PC-9 (cell line): ENCODE data around the gene LRRC74A. TPM values are rescaled to one million over a fixed set of nuclear protein-coding genes. Genes with fewer than 3 reads are reported as not detected.

Experiments
- BruUV-seq: library from RNA; stranded (reverse); fragments of 400-500 nt; replicated peaks from 2 replicates; lab custom pipeline; 2021; lab: Mats Ljungman, UMichigan
- CTCF ChIA-PET: fragments of 300-600 bp; sonication (Branson Sonifier 250); formaldehyde crosslinking; loops from one replicate; lab custom pipeline; 2022; ENCODE audit warnings: antibody characterized with exemption; lab: Charles Lee
- POLR2A ChIA-PET: fragments of 300-600 bp; sonication (Branson Sonifier 250); formaldehyde crosslinking; loops from one replicate; lab custom pipeline; 2022; ENCODE audit warnings: antibody characterized with exemption; ENCODE audit not compliant: unreplicated experiment; lab: Charles Lee
- DNase-seq, 2 experiments: peaks; one replicate each; pipeline versions ENCODE4 v3.0.0 to v3.0.0-alpha.2; 2015 to 2022; ENCODE audit warnings: mixed read lengths in 1 of 2
- H2AFZ ChIP-seq: fragments of 200-600 bp; sonication (generic); 2 replicates; pipeline ENCODE4 v1.8.1; 2017; ENCODE audit warnings: antibody characterized with exemption
- H3F3A ChIP-seq: fragments of 200-600 bp; sonication (generic); 2 replicates; pipeline ENCODE4 v1.8.1; 2017; ENCODE audit warnings: antibody characterized with exemption, mild to moderate bottlenecking, low read depth; ENCODE audit not compliant: insufficient read depth
- H3K27ac ChIP-seq: fragments of 200-600 bp; sonication (generic); 2 replicates; pipeline ENCODE4 v1.6.1; 2016; ENCODE audit warnings: mixed run types
- H3K27me3 ChIP-seq: fragments of 200-600 bp; sonication (generic); 2 replicates; pipeline ENCODE4 v1.6.1; 2016; ENCODE audit warnings: low read depth, mixed run types; ENCODE audit not compliant: insufficient read depth
- H3K36me3 ChIP-seq: fragments of 200-600 bp; sonication (generic); 2 replicates; pipeline ENCODE4 v1.6.1; 2016; ENCODE audit warnings: low read depth, mixed run types
- H3K4me1 ChIP-seq: fragments of 200-600 bp; sonication (generic); replicated peaks from 2 replicates; pipeline ENCODE4 v1.6.1; 2016; ENCODE audit warnings: mixed run types; ENCODE audit not compliant: insufficient read depth
- H3K4me2 ChIP-seq: fragments of 200-600 bp; sonication (generic); 2 replicates; pipeline ENCODE4 v1.6.1; 2017; ENCODE audit warnings: mixed run types
- H3K4me3 ChIP-seq: fragments of 200-600 bp; sonication (generic); 2 replicates; pipeline ENCODE4 v1.6.1; 2016; ENCODE audit warnings: mixed run types
- H3K79me2 ChIP-seq: fragments of 200-600 bp; sonication (generic); 2 replicates; pipeline ENCODE4 v1.6.1; 2017; ENCODE audit warnings: low read depth, mixed run types
- H3K9me2 ChIP-seq: fragments of 200-600 bp; sonication (generic); 2 replicates; pipeline ENCODE4 v1.8.1; 2017; ENCODE audit warnings: mild to moderate bottlenecking; ENCODE audit not compliant: insufficient read depth
- H3K9me3 ChIP-seq: fragments of 200-600 bp; sonication (generic); 2 replicates; pipeline ENCODE4 v1.8.1; 2016; ENCODE audit warnings: low read depth; ENCODE audit not compliant: insufficient read depth
- H4K20me1 ChIP-seq: fragments of 200-600 bp; sonication (generic); 2 replicates; pipeline ENCODE4 v1.8.1; 2017; ENCODE audit not compliant: insufficient read depth
- CTCF ChIP-seq: fragments of 200-600 bp; sonication (generic); conservative IDR thresholded peaks from 2 replicates; pipeline ENCODE4 v1.6.1; 2017; ENCODE audit warnings: mixed run types, antibody characterized with exemption, mild to moderate bottlenecking, moderate library complexity
- EZH2 ChIP-seq: fragments of 200-600 bp; sonication (generic); IDR thresholded peaks from 2 replicates; pipeline ENCODE4 v1.8.0; 2017; ENCODE audit warnings: antibody characterized with exemption, low read depth
- intact Hi-C: fragments of 100-400 bp; cut with micrococcal nuclease; formaldehyde crosslinking; loops from one replicate; pipeline ENCODE4 v1.10.0; 2022; ENCODE audit not compliant: unreplicated experiment
- total RNA-seq: library from RNA; stranded (reverse); gene quantifications from 2 replicates; pipeline ENCODE4 v1.2.3, GENCODE V29; 2021

The LRRC74A gene
- total RNA-seq, 1 experiment from 2014 or later: not detected

GRCh38 chr14:76810953-76811400 is 15.2 kb upstream of the LRRC74A start:
- CTCF ChIA-PET: interaction anchor here (0.6 to 1.7 kb wide), 6 partner anchors 26 to 1383 kb away, joined by 3 to 18 read pairs (median 4); partner anchors contain the start of gene JDP2
- no peak overlapping the region for H2AFZ ChIP-seq
- no peak overlapping the region for H3K27ac ChIP-seq
- H3K9me3 ChIP-seq: no peaks in the 10 kb centered on the region
- peaks cover 14% of the 10 kb centered on the region for H3K4me1 ChIP-seq
- H4K20me1 ChIP-seq: peaks cover 5% of the 10 kb centered on the region
- H3K79me2 ChIP-seq: peaks cover 16% of the 10 kb centered on the region
- POLR2A ChIA-PET: interaction anchor here (0.7 kb wide), 1 partner anchor 779 kb away, joined by 3 read pairs; no protein-coding TSS in a partner anchor
- BruUV-seq: no TSS peak
- H3F3A ChIP-seq: peaks cover 10% of the 10 kb centered on the region; the same call in 1 of the 2 replicates
- H3K9me2 ChIP-seq: no peaks in the 10 kb centered on the region
- peaks cover 2% of the 10 kb centered on the region for H3K27me3 ChIP-seq
- TF ChIP-seq CTCF (no peak; the same call in 1 of the 2 replicates), EZH2 (no peak)
- DNase-seq: no peak
- H3K4me3 ChIP-seq: peak overlapping the region; percentile 74; the same call in 1 of the 2 replicates
- 0 out of 2 replicates have a peak, but pooled peaks cover 3% of the 10 kb centered on the region for H3K36me3 ChIP-seq
- peak overlapping the region; percentile 92 for H3K4me2 ChIP-seq
- intact Hi-C loops: loop anchor here (1.0 kb wide), 1 partner anchor 101 kb away; no protein-coding TSS in a partner anchor

GRCh38 chr14:76811561-76811960 is 14.6 kb upstream of the LRRC74A start:
- H2AFZ ChIP-seq: peak overlapping the region; percentile 89
- H3K4me2 ChIP-seq: peak overlapping the region; percentile 92
- peak overlapping the region; percentile 74 for H3K4me3 ChIP-seq
- BruUV-seq: no TSS peak
- intact Hi-C loops: loop anchor here (1.0 kb wide), 1 partner anchor 101 kb away; no protein-coding TSS in a partner anchor
- 0 out of 2 replicates have a peak, but pooled peaks cover 3% of the 10 kb centered on the region for H3K36me3 ChIP-seq
- no peaks in the 10 kb centered on the region for H3K9me2 ChIP-seq
- no peak overlapping the region for H3K27ac ChIP-seq
- H3K79me2 ChIP-seq: peaks cover 16% of the 10 kb centered on the region
- peaks cover 8% of the 10 kb centered on the region for H3K27me3 ChIP-seq
- H4K20me1 ChIP-seq: peaks cover 5% of the 10 kb centered on the region
- H3K9me3 ChIP-seq: no peaks in the 10 kb centered on the region
- POLR2A ChIA-PET: interaction anchor here (0.6 kb wide), 2 partner anchors 12 to 184 kb away, joined by 3 to 8 read pairs; no protein-coding TSS in a partner anchor
- H3K4me1 ChIP-seq: peaks cover 14% of the 10 kb centered on the region
- CTCF ChIA-PET: interaction anchor here (0.6 to 1.7 kb wide), 4 partner anchors 26 to 644 kb away, joined by 3 to 11 read pairs (median 4); no protein-coding TSS in a partner anchor
- peaks cover 10% of the 10 kb centered on the region; the same call in 1 of the 2 replicates for H3F3A ChIP-seq
- no peak for DNase-seq
- TF ChIP-seq EZH2: no peak
- no peak for TF ChIP-seq CTCF

GRCh38 chr14:76812093-76812421 is 14.2 kb upstream of the LRRC74A start:
- CTCF ChIA-PET: interaction anchor here (0.9 to 1.7 kb wide), 2 partner anchors 27 to 102 kb away, joined by 4 to 11 read pairs; no protein-coding TSS in a partner anchor

More at GRCh38 chr14:76812093-76812421, 14.2 kb upstream of the LRRC74A start:
- H2AFZ ChIP-seq: peak overlapping the region; percentile 89
- intact Hi-C loops: loop anchor here (1.0 to 2.0 kb wide), 4 partner anchors 39 to 645 kb away; partner anchors contain the start of genes CIPC, GSTZ1 and VIPAS39
- peak overlapping the region; percentile 92 for H3K4me2 ChIP-seq
- peaks cover 13% of the 10 kb centered on the region for H3K27me3 ChIP-seq
- DNase-seq: no peak
- peaks cover 10% of the 10 kb centered on the region; the same call in 1 of the 2 replicates for H3F3A ChIP-seq
- no peaks in the 10 kb centered on the region for H3K9me3 ChIP-seq
- peaks cover 16% of the 10 kb centered on the region for H3K79me2 ChIP-seq
- TF ChIP-seq CTCF (no peak), EZH2 (no peak)
- peaks cover 5% of the 10 kb centered on the region for H4K20me1 ChIP-seq
- 0 out of 2 replicates have a peak, but pooled peaks cover 3% of the 10 kb centered on the region for H3K36me3 ChIP-seq
- H3K9me2 ChIP-seq: no peaks in the 10 kb centered on the region
- TSS peak; percentile 64 for BruUV-seq
- POLR2A ChIA-PET: interaction anchor here (0.6 kb wide), 3 partner anchors 13 to 894 kb away, joined by 3 to 8 read pairs (median 4); no protein-coding TSS in a partner anchor
- H3K27ac ChIP-seq: no peak overlapping the region
- peaks cover 14% of the 10 kb centered on the region for H3K4me1 ChIP-seq
- peak overlapping the region; percentile 74 for H3K4me3 ChIP-seq
